PFSK-1 (cell line): ENCODE results near the gene CER1.

Experiments used
- FOXP2 ChIP-seq: optimal IDR thresholded peaks from 2 replicates; pipeline ENCODE3; 2011; ENCODE audit warnings: borderline replicate concordance, control low read depth, inconsistent platforms; ENCODE audit not compliant: insufficient read depth; ENCODE audit errors: extremely low read length, extremely low read depth
- POLR2AphosphoS5 ChIP-seq: IDR thresholded peaks from 2 replicates; pipeline ENCODE4 v1.6.1; 2012; ENCODE audit warnings: low read depth, mild to moderate bottlenecking, control low read depth, low read length, moderate library complexity
- REST ChIP-seq, 2 experiments: IDR thresholded peaks; 2 replicates each; pipeline versions ENCODE4 v1.6.1 to v1.8.0; 2011 to 2012; ENCODE audit warnings: low read depth in 2 of 2, low read length in 2 of 2, control low read depth in 1 of 2, inconsistent platforms in 1 of 2, mild to moderate bottlenecking in 1 of 2, moderate library complexity in 1 of 2; ENCODE audit not compliant: insufficient read depth in 1 of 2
- SIN3A ChIP-seq: IDR thresholded peaks from 2 replicates; pipeline ENCODE4 v1.6.1; 2012; ENCODE audit warnings: mild to moderate bottlenecking, low read length, moderate library complexity, borderline replicate concordance; ENCODE audit not compliant: insufficient read depth
- TAF1 ChIP-seq: IDR thresholded peaks from 2 replicates; pipeline ENCODE4 v1.6.1; 2012; ENCODE audit warnings: low read length, control low read depth, borderline replicate concordance; ENCODE audit not compliant: insufficient read depth

Gene CER1

GRCh38 chr9:14746626-14747025 lies 24.1 kb upstream of the CER1 start:
- TF ChIP-seq FOXP2 (no peak), REST (IDR thresholded peaks at IDR 0.05; ENCODE audit: insufficient read depth in 1 of 2, low read depth in 2 of 2, low read length in 2 of 2) (no peak), TAF1 (no peak), POLR2AphosphoS5 (no peak), SIN3A (no peak)

- TF ChIP-seq REST (IDR thresholded peaks at IDR 0.05; ENCODE audit: insufficient read depth in 1 of 2, low read depth in 2 of 2, low read length in 2 of 2), result no peak
- TF ChIP-seq FOXP2, result no peak
- no peak for TF ChIP-seq POLR2AphosphoS5
- no peak for TF ChIP-seq TAF1
- no peak for TF ChIP-seq SIN3A
Observed at GRCh38 chr9:14744768-14745167, 22.2 kb upstream of the CER1 start.

GRCh38 chr9:14741369-14741768 lies 18.8 kb upstream of the CER1 start:
- TF ChIP-seq FOXP2 (no peak), POLR2AphosphoS5 (no peak), TAF1 (no peak), SIN3A (no peak), REST (IDR thresholded peaks at IDR 0.05; ENCODE audit: insufficient read depth in 1 of 2, low read depth in 2 of 2, low read length in 2 of 2) (no peak)

- no peak for TF ChIP-seq TAF1
- no peak for TF ChIP-seq FOXP2
- TF ChIP-seq REST (IDR thresholded peaks at IDR 0.05; ENCODE audit: insufficient read depth in 1 of 2, low read depth in 2 of 2, low read length in 2 of 2), result no peak
- TF ChIP-seq SIN3A, result no peak
- TF ChIP-seq POLR2AphosphoS5, result no peak
Observed at GRCh38 chr9:14733133-14733532, 10.6 kb upstream of the CER1 start.

GRCh38 chr9:14731294-14731981 lies 8.9 kb upstream of the CER1 start:
- no peak for TF ChIP-seq POLR2AphosphoS5
- TF ChIP-seq TAF1, result no peak
- TF ChIP-seq REST (IDR thresholded peaks at IDR 0.05; ENCODE audit: insufficient read depth in 1 of 2, low read depth in 2 of 2, low read length in 2 of 2), result no peak
- TF ChIP-seq SIN3A, result no peak
- no peak for TF ChIP-seq FOXP2
